ENCODE measurements around the gene CCND1. TPM values are rescaled to one million over a fixed set of nuclear protein-coding genes. Genes with fewer than 3 reads are reported as not detected.
A peak's percentile ranks its signal among the peaks of the same experiment; 100 is the strongest.

Gene CCND1
- total RNA-seq = 100 to 1,000 TPM in 2 of 6 donors, 10 to 100 TPM in 4; 65.6 to 126 (median 95.3) TPM
- polyA plus RNA-seq = 10 to 100 TPM; 24.6 to 32.7 TPM

DNA sequence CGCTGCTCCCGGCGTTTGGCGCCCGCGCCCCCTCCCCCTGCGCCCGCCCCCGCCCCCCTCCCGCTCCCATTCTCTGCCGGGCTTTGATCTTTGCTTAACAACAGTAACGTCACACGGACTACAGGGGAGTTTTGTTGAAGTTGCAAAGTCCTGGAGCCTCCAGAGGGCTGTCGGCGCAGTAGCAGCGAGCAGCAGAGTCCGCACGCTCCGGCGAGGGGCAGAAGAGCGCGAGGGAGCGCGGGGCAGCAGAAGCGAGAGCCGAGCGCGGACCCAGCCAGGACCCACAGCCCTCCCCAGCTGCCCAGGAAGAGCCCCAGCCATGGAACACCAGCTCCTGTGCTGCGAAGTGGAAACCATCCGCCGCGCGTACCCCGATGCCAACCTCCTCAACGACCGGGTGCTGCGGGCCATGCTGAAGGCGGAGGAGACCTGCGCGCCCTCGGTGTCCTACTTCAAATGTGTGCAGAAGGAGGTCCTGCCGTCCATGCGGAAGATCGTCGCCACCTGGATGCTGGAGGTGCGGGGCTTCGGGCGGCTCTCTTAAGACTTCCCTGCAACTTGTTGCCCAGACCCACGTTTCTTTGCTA lies at the start of gene CCND1:
Gene CCND1 (plus strand): TSS at position 162 of the 587 bp plus-strand sequence. CDS start 158 bp downstream, at position 320.
- TF ChIP-seq, protein P1, sequence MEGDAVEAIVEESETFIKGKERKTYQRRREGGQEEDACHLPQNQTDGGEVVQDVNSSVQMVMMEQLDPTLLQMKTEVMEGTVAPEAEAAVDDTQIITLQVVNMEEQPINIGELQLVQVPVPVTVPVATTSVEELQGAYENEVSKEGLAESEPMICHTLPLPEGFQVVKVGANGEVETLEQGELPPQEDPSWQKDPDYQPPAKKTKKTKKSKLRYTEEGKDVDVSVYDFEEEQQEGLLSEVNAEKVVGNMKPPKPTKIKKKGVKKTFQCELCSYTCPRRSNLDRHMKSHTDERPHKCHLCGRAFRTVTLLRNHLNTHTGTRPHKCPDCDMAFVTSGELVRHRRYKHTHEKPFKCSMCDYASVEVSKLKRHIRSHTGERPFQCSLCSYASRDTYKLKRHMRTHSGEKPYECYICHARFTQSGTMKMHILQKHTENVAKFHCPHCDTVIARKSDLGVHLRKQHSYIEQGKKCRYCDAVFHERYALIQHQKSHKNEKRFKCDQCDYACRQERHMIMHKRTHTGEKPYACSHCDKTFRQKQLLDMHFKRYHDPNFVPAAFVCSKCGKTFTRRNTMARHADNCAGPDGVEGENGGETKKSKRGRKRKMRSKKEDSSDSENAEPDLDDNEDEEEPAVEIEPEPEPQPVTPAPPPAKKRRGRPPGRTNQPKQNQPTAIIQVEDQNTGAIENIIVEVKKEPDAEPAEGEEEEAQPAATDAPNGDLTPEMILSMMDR (IDR thresholded peaks at IDR 0.05) = no peak
- 1% methylated on average over 35 to 49 of the region's 49 CpGs for WGBS, 2 donors
- Histone ChIP-seq H3K27me3 (peaks cover 0 to 13% (median 0%) of the 10 kb centered on the region in 4 donors), H3K9me3 (no peaks in the 10 kb centered on the region), H3K27ac (peak within 1 kb of the TSS; percentile 67 to 80 (median 72)), H3K4me1 (peaks cover 0 to 36% (median 33%) of the 10 kb centered on the region in 3 donors), H3K4me3 (peak within 1 kb of the TSS; percentile 46 to 84 (median 68)), H3K36me3 (peaks cover 0 to 4% (median 0%) of the 10 kb centered on the region in 3 donors)
- peak; percentile 15 to 50 (median 45) for ATAC-seq
- no peak for FAIRE-seq
- intact Hi-C loops (cut with DNase I) = no loop called here
- DNase-seq = peak; percentile 46 to 82 (median 71)

DNA sequence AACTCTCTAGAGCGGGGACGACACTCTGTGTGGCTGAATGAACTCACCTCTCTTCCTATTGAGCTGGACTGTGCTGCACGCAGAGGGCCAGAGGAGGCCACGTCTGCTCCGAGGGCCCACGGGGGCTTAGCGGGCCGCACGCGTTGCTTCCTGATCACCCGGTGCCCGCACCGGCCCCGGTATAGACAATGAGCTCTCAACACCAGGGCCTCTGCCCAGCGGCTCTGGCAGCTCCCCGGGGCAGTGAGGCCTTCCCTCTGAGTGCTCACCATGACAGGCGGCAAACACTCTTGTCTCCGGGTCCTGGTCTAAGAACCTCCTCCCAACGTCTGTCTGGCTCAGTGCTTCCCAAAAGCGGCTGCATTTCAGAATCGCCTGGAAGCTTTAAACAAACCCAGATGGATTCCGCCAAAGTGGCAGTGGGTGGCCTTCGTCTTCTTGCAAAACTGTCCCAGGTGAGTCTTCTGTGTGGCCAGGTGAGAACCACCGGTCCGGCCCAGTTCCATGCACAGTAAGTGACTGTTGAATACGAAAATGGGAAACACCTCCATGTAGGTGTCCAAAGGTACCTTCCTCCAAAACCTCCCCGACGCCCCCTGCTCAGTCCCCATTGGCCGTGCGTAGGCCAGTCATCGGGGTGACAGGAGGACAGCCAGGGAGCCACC lies 47.8 kb upstream of the CCND1 start:
- FAIRE-seq (no peak), ATAC-seq (no peak), DNase-seq (no peak)
- TF ChIP-seq, protein P1 (IDR thresholded peaks at IDR 0.05) = no peak
- Histone ChIP-seq H3K9me3 (no peaks in the 10 kb centered on the region), H3K4me3 (no peak overlapping the region), H3K27ac (no peak overlapping the region), H3K27me3 (no peaks in the 10 kb centered on the region), H3K4me1 (no peaks in the 10 kb centered on the region), H3K36me3 (no peaks in the 10 kb centered on the region)
- intact Hi-C loops (cut with DNase I) = no loop called here
- WGBS, 2 donors = 86 to 88% methylated on average over 31 of the region's 31 CpGs

DNA sequence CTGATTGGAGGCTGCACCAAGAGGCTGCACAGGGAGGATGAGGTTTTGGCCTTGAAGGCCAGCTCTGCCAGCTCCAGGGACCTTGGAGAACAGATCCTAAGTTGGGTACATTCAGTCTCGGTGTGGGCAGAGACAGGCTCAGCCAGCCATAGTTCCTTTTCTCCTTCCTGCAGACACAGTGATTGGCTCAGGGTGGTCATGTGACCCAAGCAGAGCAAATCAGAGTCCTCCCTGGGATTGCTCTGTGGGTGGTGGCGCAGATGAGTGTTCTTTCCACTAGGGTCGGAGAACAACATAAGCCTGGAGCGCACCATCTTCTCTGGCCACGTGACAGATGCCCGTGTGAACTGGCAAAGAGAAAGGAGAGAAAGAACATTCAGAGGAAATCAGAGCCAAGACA lies 47.1 kb upstream of the CCND1 start:
- intact Hi-C loops (cut with DNase I) = no loop called here
- H3K27ac ChIP-seq = no peak overlapping the region
- H3K36me3 ChIP-seq = no peaks in the 10 kb centered on the region
- H3K4me3 ChIP-seq = no peak overlapping the region
- TF ChIP-seq, protein P1 (IDR thresholded peaks at IDR 0.05) = no peak
- no peak for ATAC-seq
- DNase-seq = no peak
- FAIRE-seq = no peak
- H3K27me3 ChIP-seq = no peaks in the 10 kb centered on the region
- WGBS, 2 donors = 81 to 91% methylated on average over 6 of the region's 6 CpGs
- H3K9me3 ChIP-seq = no peaks in the 10 kb centered on the region
- H3K4me1 ChIP-seq = no peaks in the 10 kb centered on the region

DNA sequence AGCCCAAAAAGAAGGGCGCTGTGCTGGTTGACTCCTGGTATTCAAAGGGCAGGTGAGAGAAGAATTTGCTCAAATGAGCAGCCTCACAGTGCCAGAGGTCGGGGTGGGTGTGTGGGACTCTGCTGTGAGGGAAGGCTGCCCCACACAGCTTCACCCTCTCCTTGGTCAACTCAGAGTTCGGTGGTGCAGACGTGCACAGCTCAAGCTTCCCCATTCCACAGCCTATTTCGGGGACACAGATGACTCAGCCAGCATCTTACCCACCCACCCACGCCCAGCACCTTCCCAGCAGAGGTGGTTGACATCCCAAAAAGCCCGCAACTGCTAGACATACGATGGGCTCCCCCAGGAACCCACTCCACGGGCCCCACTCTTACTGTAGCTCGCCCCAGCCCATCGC lies 46.5 kb upstream of the CCND1 start:
- FAIRE-seq (no peak), DNase-seq (no peak), ATAC-seq (no peak)
- no peak overlapping the region for H3K4me3 ChIP-seq
- H3K9me3 ChIP-seq = no peaks in the 10 kb centered on the region
- intact Hi-C loops (cut with DNase I) = no loop called here
- no peaks in the 10 kb centered on the region for H3K36me3 ChIP-seq
- 84 to 86% methylated on average over 11 of the region's 11 CpGs for WGBS, 2 donors
- no peak overlapping the region for H3K27ac ChIP-seq
- H3K4me1 ChIP-seq = no peaks in the 10 kb centered on the region
- H3K27me3 ChIP-seq = no peaks in the 10 kb centered on the region
- TF ChIP-seq, protein P1 (IDR thresholded peaks at IDR 0.05) = no peak
